ENCODE measurements around the gene COL5A1. TPM values are rescaled to one million over a fixed set of nuclear protein-coding genes. Genes with fewer than 3 reads are reported as not detected.

Gene COL5A1
- total RNA-seq, 1 donor from 2014 or later, result 28.9 TPM

GRCh38 chr9:134629061-134629585 is 12.5 kb upstream of the COL5A1 start:
- Mint-ChIP-seq H3K9me3 (ENCODE audit: unreplicated experiment) (peaks cover 8% of the 10 kb centered on the region), H3K4me1 (ENCODE audit: low read depth, unreplicated experiment) (peaks cover 25% of the 10 kb centered on the region), H3K27me3 (ENCODE audit: unreplicated experiment) (peaks cover 16% of the 10 kb centered on the region), H3K27ac (ENCODE audit: unreplicated experiment) (no peak overlapping the region), H3K4me3 (ENCODE audit: unreplicated experiment) (no peak overlapping the region), H3K36me3 (ENCODE audit: unreplicated experiment) (no peaks in the 10 kb centered on the region)
- peak; percentile 15 for DNase-seq
- TF ChIP-seq CTCF (IDR thresholded peaks at IDR 0.05; ENCODE audit: partially characterized antibody, unreplicated experiment), result no peak

- H3K36me3 Mint-ChIP-seq (ENCODE audit: unreplicated experiment), result no peaks in the 10 kb centered on the region
- no peak overlapping the region for H3K27ac Mint-ChIP-seq (ENCODE audit: unreplicated experiment)
- H3K9me3 Mint-ChIP-seq (ENCODE audit: unreplicated experiment), result peaks cover 6% of the 10 kb centered on the region
- peak; percentile 5 for DNase-seq
- TF ChIP-seq CTCF (IDR thresholded peaks at IDR 0.05; ENCODE audit: partially characterized antibody, unreplicated experiment), result no peak
- H3K27me3 Mint-ChIP-seq (ENCODE audit: unreplicated experiment), result peaks cover 16% of the 10 kb centered on the region
- no peak overlapping the region for H3K4me3 Mint-ChIP-seq (ENCODE audit: unreplicated experiment)
- H3K4me1 Mint-ChIP-seq (ENCODE audit: low read depth, unreplicated experiment), result peaks cover 22% of the 10 kb centered on the region
These were observed 11.8 kb upstream of the COL5A1 start for GRCh38 chr9:134629586-134630392.

GRCh38 chr9:134630393-134630790 is 11.2 kb upstream of the COL5A1 start:
- peaks cover 16% of the 10 kb centered on the region for H3K27me3 Mint-ChIP-seq (ENCODE audit: unreplicated experiment)
- TF ChIP-seq CTCF (IDR thresholded peaks at IDR 0.05; ENCODE audit: partially characterized antibody, unreplicated experiment), result no peak
- H3K36me3 Mint-ChIP-seq (ENCODE audit: unreplicated experiment), result no peaks in the 10 kb centered on the region
- peaks cover 6% of the 10 kb centered on the region for H3K9me3 Mint-ChIP-seq (ENCODE audit: unreplicated experiment)
- peak; percentile 8 for DNase-seq
- H3K4me3 Mint-ChIP-seq (ENCODE audit: unreplicated experiment), result no peak overlapping the region
- peak overlapping the region; percentile 33 for H3K27ac Mint-ChIP-seq (ENCODE audit: unreplicated experiment)
- peaks cover 16% of the 10 kb centered on the region for H3K4me1 Mint-ChIP-seq (ENCODE audit: low read depth, unreplicated experiment)

GRCh38 chr9:134630861-134631260 is 10.7 kb upstream of the COL5A1 start:
- no peak for TF ChIP-seq CTCF (IDR thresholded peaks at IDR 0.05; ENCODE audit: partially characterized antibody, unreplicated experiment)
- peak; percentile 3 for DNase-seq
- H3K27ac Mint-ChIP-seq (ENCODE audit: unreplicated experiment), result peak overlapping the region; percentile 33
- H3K4me1 Mint-ChIP-seq (ENCODE audit: low read depth, unreplicated experiment), result peaks cover 11% of the 10 kb centered on the region
- H3K36me3 Mint-ChIP-seq (ENCODE audit: unreplicated experiment), result no peaks in the 10 kb centered on the region
- H3K4me3 Mint-ChIP-seq (ENCODE audit: unreplicated experiment), result no peak overlapping the region
- peaks cover 6% of the 10 kb centered on the region for H3K9me3 Mint-ChIP-seq (ENCODE audit: unreplicated experiment)
- H3K27me3 Mint-ChIP-seq (ENCODE audit: unreplicated experiment), result peaks cover 16% of the 10 kb centered on the region

- peaks cover 18% of the 10 kb centered on the region for H3K27me3 Mint-ChIP-seq (ENCODE audit: unreplicated experiment)
These were observed 9.7 kb upstream of the COL5A1 start for GRCh38 chr9:134631881-134632280.

More at GRCh38 chr9:134631881-134632280, 9.7 kb upstream of the COL5A1 start:
- no peak overlapping the region for H3K27ac Mint-ChIP-seq (ENCODE audit: unreplicated experiment)
- H3K9me3 Mint-ChIP-seq (ENCODE audit: unreplicated experiment), result peaks cover 8% of the 10 kb centered on the region
- DNase-seq, result no peak
- no peak for TF ChIP-seq CTCF (IDR thresholded peaks at IDR 0.05; ENCODE audit: partially characterized antibody, unreplicated experiment)
- no peaks in the 10 kb centered on the region for H3K36me3 Mint-ChIP-seq (ENCODE audit: unreplicated experiment)
- H3K4me1 Mint-ChIP-seq (ENCODE audit: low read depth, unreplicated experiment), result peaks cover 7% of the 10 kb centered on the region
- H3K4me3 Mint-ChIP-seq (ENCODE audit: unreplicated experiment), result peak overlapping the region; percentile 54

Measured in glutamatergic neuron (in vitro differentiated cells).